Esophagus muscularis mucosa (tissue), 3 donors: ENCODE results near the gene HCRT.

Source experiments
- CTCF ChIP-seq, 3 experiments: fragments of 200-600 bp in 2 of 3; fragments of 450-650 bp in 1 of 3; sonication (generic) in 2 of 3; IDR thresholded peaks; one replicate each; pipeline ENCODE4 v1.5.1; 2017 to 2019; ENCODE audit warnings: antibody characterized with exemption in 3 of 3, mild to moderate bottlenecking in 2 of 3, moderate library complexity in 1 of 3
- POLR2AphosphoS5 ChIP-seq, 2 donors: sonication (generic); formaldehyde crosslinking; IDR thresholded peaks; one replicate each; pipeline ENCODE4 v1.6.1; 2017; ENCODE audit warnings: antibody characterized with exemption in 2 of 2

- TF ChIP-seq CTCF (IDR thresholded peaks at IDR 0.05) = no peak
- TF ChIP-seq POLR2AphosphoS5 (IDR thresholded peaks at IDR 0.05) = no peak
Measured at GRCh38 chr17:42230225-42230624, 45.0 kb upstream of the HCRT start.
